Duodenal mucosa (tissue), 2 donors: ENCODE results near the gene TSSK2.

Experiments
- H3K27ac ChIP-seq: one replicate; pipeline ENCODE4 v1.7.0; 2013; ENCODE audit warnings: low read depth, low read length
- H3K27me3 ChIP-seq, 2 donors: one replicate each; pipeline ENCODE4 v1.7.0; 2013; ENCODE audit warnings: low read length in 2 of 2, control low read depth in 1 of 2; ENCODE audit not compliant: insufficient read depth in 2 of 2, control insufficient read depth in 1 of 2
- H3K36me3 ChIP-seq, 2 donors: one replicate each; pipeline ENCODE4 v1.7.0; 2013; ENCODE audit warnings: low read length in 2 of 2, control low read depth in 1 of 2; ENCODE audit not compliant: insufficient read depth in 2 of 2, control insufficient read depth in 1 of 2
- H3K4me1 ChIP-seq, 2 donors: one replicate each; pipeline ENCODE4 v1.7.0; 2013; ENCODE audit warnings: low read length in 2 of 2, control low read depth in 1 of 2; ENCODE audit not compliant: insufficient read depth in 2 of 2, control insufficient read depth in 1 of 2
- H3K4me3 ChIP-seq, 2 donors: one replicate each; pipeline ENCODE4 v1.7.0; 2013; ENCODE audit warnings: low read length in 2 of 2, low read depth in 1 of 2
- H3K9ac ChIP-seq, 2 donors: one replicate each; pipeline ENCODE4 v1.7.0; 2013; ENCODE audit warnings: low read length in 2 of 2, low read depth in 1 of 2
- H3K9me3 ChIP-seq, 2 donors: one replicate each; pipeline ENCODE4 v1.7.0; 2013; ENCODE audit warnings: low read length in 2 of 2, control low read depth in 1 of 2; ENCODE audit not compliant: control insufficient read depth in 1 of 2

TSSK2 gene

GRCh38 chr22:19167106-19167869 lies 36.2 kb downstream of the TSSK2 start:
- H3K4me1 ChIP-seq: peaks cover 19 to 29% of the 10 kb centered on the region in 2 donors
- H3K27me3 ChIP-seq: peaks cover 40 to 41% of the 10 kb centered on the region in 2 donors
- H3K27ac ChIP-seq: no peak overlapping the region
- H3K9me3 ChIP-seq: no peaks in the 10 kb centered on the region
- H3K9ac ChIP-seq: no peak overlapping the region
- H3K36me3 ChIP-seq: no peaks in the 10 kb centered on the region
- H3K4me3 ChIP-seq: no peak overlapping the region

GRCh38 chr22:19168088-19168890 lies 37.2 kb downstream of the TSSK2 start:
- H3K4me1 ChIP-seq: peaks cover 29 to 39% of the 10 kb centered on the region in 2 donors

GRCh38 chr22:19169002-19169946 lies 38.2 kb downstream of the TSSK2 start:
- peaks cover 40 to 41% of the 10 kb centered on the region in 2 donors for H3K27me3 ChIP-seq
- peaks cover 39 to 49% of the 10 kb centered on the region in 2 donors for H3K4me1 ChIP-seq
- no peak overlapping the region for H3K27ac ChIP-seq

More at GRCh38 chr22:19168088-19168890, 37.2 kb downstream of the TSSK2 start:
- no peak overlapping the region for H3K27ac ChIP-seq
- no peaks in the 10 kb centered on the region for H3K36me3 ChIP-seq
- no peak overlapping the region for H3K9ac ChIP-seq
- H3K27me3 ChIP-seq: peaks cover 40 to 41% of the 10 kb centered on the region in 2 donors
- no peaks in the 10 kb centered on the region for H3K9me3 ChIP-seq
- H3K4me3 ChIP-seq: no peak overlapping the region

GRCh38 chr22:19169947-19170318 lies 38.8 kb downstream of the TSSK2 start:
- no peak overlapping the region for H3K4me3 ChIP-seq
- H3K9ac ChIP-seq: no peak overlapping the region
- H3K27ac ChIP-seq: no peak overlapping the region

More at GRCh38 chr22:19169002-19169946, 38.2 kb downstream of the TSSK2 start:
- Histone ChIP-seq H3K9ac (no peak overlapping the region), H3K36me3 (no peaks in the 10 kb centered on the region), H3K9me3 (no peaks in the 10 kb centered on the region), H3K4me3 (peak overlapping the region in 1 of 2 donors; percentile 40)

GRCh38 chr22:19172213-19173046 lies 41.3 kb downstream of the TSSK2 start:
- Histone ChIP-seq H3K27me3 (peaks cover 31 to 32% of the 10 kb centered on the region in 2 donors), H3K9me3 (no peaks in the 10 kb centered on the region), H3K27ac (no peak overlapping the region), H3K9ac (peak overlapping the region; percentile 83 to 91), H3K4me3 (peak overlapping the region; percentile 84 to 93), H3K36me3 (peaks cover 0 to 14% of the 10 kb centered on the region in 2 donors), H3K4me1 (peaks cover 48 to 73% of the 10 kb centered on the region in 2 donors)

More at GRCh38 chr22:19169947-19170318, 38.8 kb downstream of the TSSK2 start:
- peaks cover 42 to 56% of the 10 kb centered on the region in 2 donors for H3K4me1 ChIP-seq
- H3K36me3 ChIP-seq: no peaks in the 10 kb centered on the region
- H3K27me3 ChIP-seq: peaks cover 40 to 41% of the 10 kb centered on the region in 2 donors
- no peaks in the 10 kb centered on the region for H3K9me3 ChIP-seq

- Histone ChIP-seq H3K4me1 (peaks cover 48 to 76% of the 10 kb centered on the region in 2 donors), H3K9me3 (no peaks in the 10 kb centered on the region), H3K27me3 (peaks cover 23 to 24% of the 10 kb centered on the region in 2 donors), H3K27ac (no peak overlapping the region), H3K36me3 (peaks cover 0 to 14% of the 10 kb centered on the region in 2 donors), H3K9ac (peak overlapping the region in 1 of 2 donors; percentile 91), H3K4me3 (peak overlapping the region; percentile 84 to 93)
Observed at GRCh38 chr22:19173047-19174035, 42.2 kb downstream of the TSSK2 start.

GRCh38 chr22:19174106-19175025 lies 43.3 kb downstream of the TSSK2 start:
- Histone ChIP-seq H3K4me3 (no peak overlapping the region), H3K27me3 (peaks cover 13 to 14% of the 10 kb centered on the region in 2 donors), H3K27ac (no peak overlapping the region), H3K36me3 (peaks cover 0 to 14% of the 10 kb centered on the region in 2 donors), H3K9ac (no peak overlapping the region), H3K9me3 (no peaks in the 10 kb centered on the region), H3K4me1 (peaks cover 48 to 77% of the 10 kb centered on the region in 2 donors)
